ENCODE measurements around the gene CDYL2. TPM values are rescaled to one million over a fixed set of nuclear protein-coding genes. Genes with fewer than 3 reads are reported as not detected.

CDYL2 gene
- total and polyA plus RNA-seq, 4 donors: 8.5 to 15.9 (median 11.7) TPM

- Histone ChIP-seq H3K9me3 (ENCODE audit: control insufficient read depth, insufficient read depth, low read length) (peaks cover 1% of the 10 kb centered on the region), H3K4me1 (ENCODE audit: control insufficient read depth, insufficient read depth, low read length) (no peaks in the 10 kb centered on the region), H3K4me3 (ENCODE audit: low read depth, low read length) (no peak overlapping the region), H3K36me3 (ENCODE audit: control insufficient read depth, insufficient read depth, low read length) (no peaks in the 10 kb centered on the region), H3K27ac (ENCODE audit: low read depth, low read length) (no peak overlapping the region), H3K27me3 (ENCODE audit: control insufficient read depth, insufficient read depth, low read length) (no peaks in the 10 kb centered on the region)
- WGBS (ENCODE audit: insufficient coverage): 95% methylated on average over 3 of the region's 5 CpGs
- DNase-seq (ENCODE audit: low read depth in 4 of 6, low spot score in 6 of 6): no peak
Measured at GRCh38 chr16:80720804-80721371, 83.5 kb downstream of the CDYL2 start.

- no peak for DNase-seq (ENCODE audit: low read depth in 4 of 6, low spot score in 6 of 6)
- H3K36me3 ChIP-seq (ENCODE audit: control insufficient read depth, insufficient read depth, low read length): no peaks in the 10 kb centered on the region
- peaks cover 1% of the 10 kb centered on the region for H3K9me3 ChIP-seq (ENCODE audit: control insufficient read depth, insufficient read depth, low read length)
- no peaks in the 10 kb centered on the region for H3K27me3 ChIP-seq (ENCODE audit: control insufficient read depth, insufficient read depth, low read length)
- 74% methylated on average over 2 of the region's 2 CpGs for WGBS (ENCODE audit: insufficient coverage)
- no peaks in the 10 kb centered on the region for H3K4me1 ChIP-seq (ENCODE audit: control insufficient read depth, insufficient read depth, low read length)
- H3K27ac ChIP-seq (ENCODE audit: low read depth, low read length): no peak overlapping the region
- H3K4me3 ChIP-seq (ENCODE audit: low read depth, low read length): no peak overlapping the region
Measured at GRCh38 chr16:80719573-80719972, 84.8 kb downstream of the CDYL2 start.

- no peaks in the 10 kb centered on the region for H3K27me3 ChIP-seq (ENCODE audit: control insufficient read depth, insufficient read depth, low read length)
- H3K4me3 ChIP-seq (ENCODE audit: low read depth, low read length): no peak overlapping the region
- peak in 1 of 6 donors; percentile 19 for DNase-seq (ENCODE audit: low read depth in 4 of 6, low spot score in 6 of 6)
- H3K36me3 ChIP-seq (ENCODE audit: control insufficient read depth, insufficient read depth, low read length): no peaks in the 10 kb centered on the region
- WGBS (ENCODE audit: insufficient coverage): 73% methylated on average over 10 of the region's 10 CpGs
- no peaks in the 10 kb centered on the region for H3K4me1 ChIP-seq (ENCODE audit: control insufficient read depth, insufficient read depth, low read length)
- peaks cover 1% of the 10 kb centered on the region for H3K9me3 ChIP-seq (ENCODE audit: control insufficient read depth, insufficient read depth, low read length)
- no peak overlapping the region for H3K27ac ChIP-seq (ENCODE audit: low read depth, low read length)
Measured at GRCh38 chr16:80718480-80719220, 85.7 kb downstream of the CDYL2 start.

GRCh38 chr16:80717611-80718010, 86.8 kb downstream of the CDYL2 start:
- Histone ChIP-seq H3K36me3 (ENCODE audit: control insufficient read depth, insufficient read depth, low read length) (no peaks in the 10 kb centered on the region), H3K9me3 (ENCODE audit: control insufficient read depth, insufficient read depth, low read length) (no peaks in the 10 kb centered on the region), H3K27me3 (ENCODE audit: control insufficient read depth, insufficient read depth, low read length) (no peaks in the 10 kb centered on the region), H3K4me3 (ENCODE audit: low read depth, low read length) (no peak overlapping the region), H3K4me1 (ENCODE audit: control insufficient read depth, insufficient read depth, low read length) (no peaks in the 10 kb centered on the region), H3K27ac (ENCODE audit: low read depth, low read length) (no peak overlapping the region)
- DNase-seq (ENCODE audit: low read depth in 4 of 6, low spot score in 6 of 6): peak in 1 of 6 donors; percentile 2
- 64% methylated on average over 1 of the region's 3 CpGs for WGBS (ENCODE audit: insufficient coverage)

- Histone ChIP-seq H3K9me3 (ENCODE audit: control insufficient read depth, insufficient read depth, low read length) (no peaks in the 10 kb centered on the region), H3K27me3 (ENCODE audit: control insufficient read depth, insufficient read depth, low read length) (no peaks in the 10 kb centered on the region)
Measured at GRCh38 chr16:80716564-80717139, 87.7 kb downstream of the CDYL2 start.

GRCh38 chr16:80711406-80711805, 93.0 kb downstream of the CDYL2 start:
- no peak for DNase-seq (ENCODE audit: low read depth in 4 of 6, low spot score in 6 of 6)
- Histone ChIP-seq H3K4me1 (ENCODE audit: control insufficient read depth, insufficient read depth, low read length) (no peaks in the 10 kb centered on the region), H3K4me3 (ENCODE audit: low read depth, low read length) (no peak overlapping the region), H3K9me3 (ENCODE audit: control insufficient read depth, insufficient read depth, low read length) (no peaks in the 10 kb centered on the region), H3K27me3 (ENCODE audit: control insufficient read depth, insufficient read depth, low read length) (no peaks in the 10 kb centered on the region), H3K36me3 (ENCODE audit: control insufficient read depth, insufficient read depth, low read length) (no peaks in the 10 kb centered on the region), H3K27ac (ENCODE audit: low read depth, low read length) (no peak overlapping the region)
- WGBS (ENCODE audit: insufficient coverage): 100% methylated on average over 3 of the region's 4 CpGs

More at GRCh38 chr16:80716564-80717139, 87.7 kb downstream of the CDYL2 start:
- no peak overlapping the region for H3K4me3 ChIP-seq (ENCODE audit: low read depth, low read length)
- H3K4me1 ChIP-seq (ENCODE audit: control insufficient read depth, insufficient read depth, low read length): no peaks in the 10 kb centered on the region
- no peak for DNase-seq (ENCODE audit: low read depth in 4 of 6, low spot score in 6 of 6)
- no peaks in the 10 kb centered on the region for H3K36me3 ChIP-seq (ENCODE audit: control insufficient read depth, insufficient read depth, low read length)
- 80% methylated on average over 2 of the region's 2 CpGs for WGBS (ENCODE audit: insufficient coverage)
- H3K27ac ChIP-seq (ENCODE audit: low read depth, low read length): no peak overlapping the region

- no peaks in the 10 kb centered on the region for H3K4me1 ChIP-seq (ENCODE audit: control insufficient read depth, insufficient read depth, low read length)
- no peaks in the 10 kb centered on the region for H3K27me3 ChIP-seq (ENCODE audit: control insufficient read depth, insufficient read depth, low read length)
- no peaks in the 10 kb centered on the region for H3K9me3 ChIP-seq (ENCODE audit: control insufficient read depth, insufficient read depth, low read length)
- no peak for DNase-seq (ENCODE audit: low read depth in 4 of 6, low spot score in 6 of 6)
- H3K27ac ChIP-seq (ENCODE audit: low read depth, low read length): no peak overlapping the region
- H3K36me3 ChIP-seq (ENCODE audit: control insufficient read depth, insufficient read depth, low read length): no peaks in the 10 kb centered on the region
- no peak overlapping the region for H3K4me3 ChIP-seq (ENCODE audit: low read depth, low read length)
- 82% methylated on average over 8 of the region's 8 CpGs for WGBS (ENCODE audit: insufficient coverage)
Measured at GRCh38 chr16:80710918-80711317, 93.5 kb downstream of the CDYL2 start.

GRCh38 chr16:80708823-80709222, 95.6 kb downstream of the CDYL2 start:
- DNase-seq (ENCODE audit: low read depth in 4 of 6, low spot score in 6 of 6): no peak
- no peaks in the 10 kb centered on the region for H3K27me3 ChIP-seq (ENCODE audit: control insufficient read depth, insufficient read depth, low read length)
- no peak overlapping the region for H3K4me3 ChIP-seq (ENCODE audit: low read depth, low read length)
- no peaks in the 10 kb centered on the region for H3K4me1 ChIP-seq (ENCODE audit: control insufficient read depth, insufficient read depth, low read length)
- no peaks in the 10 kb centered on the region for H3K36me3 ChIP-seq (ENCODE audit: control insufficient read depth, insufficient read depth, low read length)
- H3K27ac ChIP-seq (ENCODE audit: low read depth, low read length): no peak overlapping the region
- WGBS (ENCODE audit: insufficient coverage): 95% methylated on average over 5 of the region's 9 CpGs
- H3K9me3 ChIP-seq (ENCODE audit: control insufficient read depth, insufficient read depth, low read length): no peaks in the 10 kb centered on the region

- H3K9me3 ChIP-seq (ENCODE audit: control insufficient read depth, insufficient read depth, low read length): no peaks in the 10 kb centered on the region
- H3K4me3 ChIP-seq (ENCODE audit: low read depth, low read length): no peak overlapping the region
- no peak for DNase-seq (ENCODE audit: low read depth in 4 of 6, low spot score in 6 of 6)
- H3K27ac ChIP-seq (ENCODE audit: low read depth, low read length): no peak overlapping the region
- H3K27me3 ChIP-seq (ENCODE audit: control insufficient read depth, insufficient read depth, low read length): no peaks in the 10 kb centered on the region
- no peaks in the 10 kb centered on the region for H3K36me3 ChIP-seq (ENCODE audit: control insufficient read depth, insufficient read depth, low read length)
- no peaks in the 10 kb centered on the region for H3K4me1 ChIP-seq (ENCODE audit: control insufficient read depth, insufficient read depth, low read length)
Measured at GRCh38 chr16:80707686-80708085, 96.7 kb downstream of the CDYL2 start.

- no CpG with 5 or more reads among the region's 2 CpGs for WGBS (ENCODE audit: insufficient coverage)
- no peak for DNase-seq (ENCODE audit: low read depth in 4 of 6, low spot score in 6 of 6)
Measured at GRCh38 chr16:80705596-80705995, 98.8 kb downstream of the CDYL2 start.

More at GRCh38 chr16:80705596-80705995, 98.8 kb downstream of the CDYL2 start:
- no peaks in the 10 kb centered on the region for H3K27me3 ChIP-seq (ENCODE audit: control insufficient read depth, insufficient read depth, low read length)
- no peaks in the 10 kb centered on the region for H3K4me1 ChIP-seq (ENCODE audit: control insufficient read depth, insufficient read depth, low read length)
- no peaks in the 10 kb centered on the region for H3K36me3 ChIP-seq (ENCODE audit: control insufficient read depth, insufficient read depth, low read length)
- H3K4me3 ChIP-seq (ENCODE audit: low read depth, low read length): no peak overlapping the region
- no peak overlapping the region for H3K27ac ChIP-seq (ENCODE audit: low read depth, low read length)
- no peaks in the 10 kb centered on the region for H3K9me3 ChIP-seq (ENCODE audit: control insufficient read depth, insufficient read depth, low read length)

Measured in spinal cord (tissue), 10 donors.